ENCODE results near the gene USF3. TPM values are rescaled to one million over a fixed set of nuclear protein-coding genes. Genes with fewer than 3 reads are reported as not detected.
A peak's percentile ranks its signal among the peaks of the same experiment; 100 is the strongest.

Gene USF3
- total and polyA plus RNA-seq, 2 of the 13 experiments (the other 11 are each of a cell fraction or from before 2014, with no cell fraction given), result 6.3 to 15.2 TPM

GRCh38 chr3:113696658-113697499 lies 437 bp upstream of the USF3 start (continued):
- TF ChIP-seq HMGXB3 (CRISPR knock-in tag; IDR thresholded peaks at IDR 0.05; ENCODE audit: borderline replicate concordance) (peak; percentile 97), DR1 (CRISPR knock-in tag; IDR thresholded peaks at IDR 0.05) (no peak), THAP7 (CRISPR knock-in tag; IDR thresholded peaks at IDR 0.05) (no peak), ATF2 (CRISPR knock-in tag; IDR thresholded peaks at IDR 0.05) (no peak), NFE2 (CRISPR knock-in tag; IDR thresholded peaks at IDR 0.05) (no peak), NR2F6 (IDR thresholded peaks at IDR 0.05) (0 out of 2 replicates have a peak, but pooled peaks have one; percentile 7), NR2F6 (CRISPR knock-in tag; IDR thresholded peaks at IDR 0.05) (no peak), TFDP2 (CRISPR knock-in tag; IDR thresholded peaks at IDR 0.05) (peak; percentile 69), ZNF556 (CRISPR knock-in tag; IDR thresholded peaks at IDR 0.05; ENCODE audit: borderline replicate concordance) (no peak), HMGXB4 (CRISPR knock-in tag; IDR thresholded peaks at IDR 0.05; ENCODE audit: borderline replicate concordance in 1 of 2, low read depth in 1 of 2) (0 out of 4 replicates have a peak, but pooled peaks have one; percentile 12 to 34), PBX2 (CRISPR knock-in tag; IDR thresholded peaks at IDR 0.05) (peak; percentile 94), MYPOP (CRISPR knock-in tag; IDR thresholded peaks at IDR 0.05) (no peak; the same call in 1 of the 2 replicates), TCF7 (IDR thresholded peaks at IDR 0.05; ENCODE audit: low read depth) (no peak), KAT8 (CRISPR knock-in tag; IDR thresholded peaks at IDR 0.05) (peak; percentile 72; the same call in 1 of the 2 replicates), PHF20 (CRISPR knock-in tag; IDR thresholded peaks at IDR 0.05) (0 out of 2 replicates have a peak, but pooled peaks have one; percentile 3)
